CD14-positive monocyte (primary cell): ENCODE data around the gene IRF8. TPM values are rescaled to one million over a fixed set of nuclear protein-coding genes. Genes with fewer than 3 reads are reported as not detected.

Experiments used
- DNase-seq, 3 donors: peaks; one replicate each; pipeline ENCODE4 v3.0.0-alpha.2; 2011 to 2022
- H2AFZ ChIP-seq: 2 replicates; pipeline ENCODE4 v1.6.0; 2012; ENCODE audit warnings: mild to moderate bottlenecking, low read depth, low read length, inconsistent platforms; ENCODE audit not compliant: insufficient read depth, poor library complexity, severe bottlenecking
- H3K27ac ChIP-seq, 2 donors: 1 replicate in 1 of 2; 2 replicates in 1 of 2; pipeline ENCODE4 v1.5.1; 2012 to 2013; ENCODE audit warnings: low read length in 2 of 2, control low read depth in 1 of 2, inconsistent platforms in 1 of 2, low read depth in 1 of 2, mild to moderate bottlenecking in 1 of 2
- H3K27me3 ChIP-seq, 2 donors: one replicate each; pipeline versions ENCODE4 v1.6.0 to v1.6.1; 2011 to 2013; ENCODE audit warnings: low read length in 2 of 2; ENCODE audit not compliant: control insufficient read depth in 2 of 2, insufficient read depth in 2 of 2
- H3K36me3 ChIP-seq, 2 donors: replicated peaks in 1 of 2; 1 replicate in 1 of 2; 2 replicates in 1 of 2; pipeline versions ENCODE4 v1.5.1 to v1.6.1; 2012 to 2013; ENCODE audit warnings: low read length in 2 of 2, control low read depth in 1 of 2, inconsistent platforms in 1 of 2, mild to moderate bottlenecking in 1 of 2; ENCODE audit not compliant: insufficient read depth in 2 of 2, control insufficient read depth in 1 of 2
- H3K4me1 ChIP-seq, 2 donors: 1 replicate in 1 of 2; 2 replicates in 1 of 2; pipeline versions ENCODE4 v1.5.1 to v1.6.1; 2012 to 2013; ENCODE audit warnings: low read length in 2 of 2, control low read depth in 1 of 2, inconsistent platforms in 1 of 2, mild to moderate bottlenecking in 1 of 2, moderate library complexity in 1 of 2; ENCODE audit not compliant: insufficient read depth in 2 of 2, control insufficient read depth in 1 of 2
- H3K4me2 ChIP-seq: replicated peaks from 2 replicates; pipeline ENCODE3; 2012; ENCODE audit warnings: low read length, moderate library complexity, mild to moderate bottlenecking; ENCODE audit not compliant: poor library complexity, severe bottlenecking; ENCODE audit errors: extremely low read depth
- H3K4me3 ChIP-seq, 3 experiments: fragments of 200-600 bp in 1 of 3; sonication (generic) in 1 of 3; replicated peaks in 1 of 3; 1 replicate in 2 of 3; 2 replicates in 1 of 3; pipeline ENCODE4 v1.5.1; 2011 to 2013; ENCODE audit warnings: low read length in 3 of 3, mild to moderate bottlenecking in 3 of 3, control low read depth in 2 of 3, low read depth in 2 of 3, inconsistent platforms in 1 of 3, moderate library complexity in 1 of 3
- H3K79me2 ChIP-seq: 2 replicates; pipeline ENCODE4 v1.6.0; 2012; ENCODE audit warnings: mild to moderate bottlenecking, control low read depth, inconsistent platforms, low read length, moderate library complexity; ENCODE audit not compliant: insufficient read depth
- H3K9ac ChIP-seq: 2 replicates; pipeline ENCODE4 v1.6.0; 2017; ENCODE audit warnings: low read length, mild to moderate bottlenecking; ENCODE audit not compliant: insufficient read depth, poor library complexity, severe bottlenecking
- H3K9me3 ChIP-seq, 2 donors: replicated peaks in 1 of 2; 1 replicate in 1 of 2; 2 replicates in 1 of 2; pipeline versions ENCODE4 v1.5.1 to v1.6.1; 2012 to 2013; ENCODE audit warnings: low read length in 2 of 2, control low read depth in 1 of 2; ENCODE audit not compliant: control insufficient read depth in 1 of 2, insufficient read depth in 1 of 2
- H4K20me1 ChIP-seq: 2 replicates; pipeline ENCODE4 v1.6.0; 2012; ENCODE audit warnings: mild to moderate bottlenecking, low read length, control low read depth, moderate library complexity; ENCODE audit not compliant: insufficient read depth
- H3K27ac Mint-ChIP-seq, 7 donors: one replicate each; pipeline ENCODE4 v1.8.0; 2020; ENCODE audit warnings: mild to moderate bottlenecking in 7 of 7, mixed read lengths in 7 of 7, moderate library complexity in 6 of 7, inconsistent platforms in 2 of 7
- H3K27me3 Mint-ChIP-seq, 3 donors: one replicate each; pipeline ENCODE4 v1.8.0; 2021 to 2022; ENCODE audit warnings: low read depth in 3 of 3, mild to moderate bottlenecking in 3 of 3, mixed read lengths in 3 of 3, moderate library complexity in 3 of 3, inconsistent platforms in 1 of 3
- H3K36me3 Mint-ChIP-seq, 2 donors: one replicate each; pipeline ENCODE4 v1.8.0; 2020; ENCODE audit warnings: mixed read lengths in 2 of 2, inconsistent platforms in 1 of 2, mild to moderate bottlenecking in 1 of 2
- H3K4me1 Mint-ChIP-seq: one replicate; pipeline ENCODE4 v1.8.0; 2020; ENCODE audit warnings: mild to moderate bottlenecking, mixed read lengths
- H3K4me3 Mint-ChIP-seq, 2 donors: one replicate each; pipeline ENCODE4 v1.8.0; 2020; ENCODE audit warnings: mild to moderate bottlenecking in 2 of 2, mixed read lengths in 2 of 2, moderate library complexity in 1 of 2
- H3K9me3 Mint-ChIP-seq, 7 donors: one replicate each; pipeline ENCODE4 v1.8.0; 2020 to 2022; ENCODE audit warnings: mixed read lengths in 7 of 7, mild to moderate bottlenecking in 6 of 7, moderate library complexity in 6 of 7, inconsistent platforms in 2 of 7
- WGBS: methylation state at CpG from one replicate; pipeline ENCODE4 v1.1.5; 2013; ENCODE audit warnings: missing lambda C conversion rate; ENCODE audit not compliant: insufficient coverage; 5-methylcytosine and 5-hydroxymethylcytosine counted together
- intact Hi-C, 2 donors: fragments of 100-400 bp; cut with micrococcal nuclease; formaldehyde crosslinking; loops; one replicate each; pipeline versions ENCODE4 v1.15.0 to v1.15.1; 2023
- polyA plus RNA-seq, 3 donors: library from polyadenylated mRNA; depleted of rRNA in 1 of 3; unstranded in 2 of 3; stranded (reverse) in 1 of 3; fragments of 300-500 nt in 2 of 3; fragments of >200 nt in 1 of 3; fragmentation: Illumina TruSeq in 2 of 3; gene quantifications; 1 replicate in 2 of 3; 2 replicates in 1 of 3; pipeline ENCODE4 v1.2.3, GENCODE V29; 2012 to 2021
- TF ChIP-seq, protein P1 (sequence below): fragments of 200-600 bp; IDR thresholded peaks from one replicate; pipeline ENCODE4 v1.8.0; 2022; ENCODE audit warnings: antibody characterized with exemption, mild to moderate bottlenecking

The IRF8 gene
- polyA plus RNA-seq, 3 donors: 157 to 187 (median 184) TPM

DNA sequence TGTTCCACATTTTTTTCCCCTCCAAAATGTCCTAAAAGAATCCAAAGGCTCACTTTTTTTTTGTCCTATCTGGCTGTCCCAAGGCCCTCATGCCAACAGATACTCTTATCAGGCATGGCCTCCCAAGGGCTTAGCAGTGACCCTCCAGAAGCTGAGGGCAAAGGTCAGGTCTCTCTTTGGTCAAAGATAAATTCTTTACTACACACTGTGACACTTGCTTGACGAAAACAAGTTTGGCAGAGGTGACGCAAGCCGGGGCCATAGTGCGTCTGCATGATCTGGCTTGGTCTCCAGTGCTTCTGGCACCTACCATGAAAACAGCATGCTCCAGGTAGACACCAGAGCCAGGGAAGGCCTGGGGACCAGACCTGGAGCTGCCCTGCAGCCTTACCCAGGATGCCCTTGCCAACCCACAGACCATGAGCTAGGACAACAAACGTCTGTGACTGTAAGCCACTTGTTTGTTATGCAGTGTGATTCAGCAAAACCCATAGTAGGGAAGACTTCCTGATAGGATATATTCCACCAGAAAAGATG is 48.5 kb upstream of the IRF8 start:
- Mint-ChIP-seq H3K4me1 (peaks cover 79% of the 10 kb centered on the region), H3K27me3 (peaks cover 0 to 3% (median 2%) of the 10 kb centered on the region in 3 donors), H3K27ac (peak overlapping the region in 6 of 7 donors; percentile 13 to 82 (median 58)), H3K4me3 (no peak overlapping the region), H3K9me3 (peaks cover 0 to 2% (median 0%) of the 10 kb centered on the region in 7 donors), H3K36me3 (peaks cover 0 to 3% of the 10 kb centered on the region in 2 donors)
- Histone ChIP-seq H3K4me3 (peak overlapping the region in 1 of 3 experiments; percentile 17), H3K9ac (no peak overlapping the region), H3K4me2 (no peak overlapping the region), H3K79me2 (no peaks in the 10 kb centered on the region), H3K4me1 (peaks cover 74% of the 10 kb centered on the region in 2 donors), H4K20me1 (no peaks in the 10 kb centered on the region), H3K27me3 (no peaks in the 10 kb centered on the region), H3K9me3 (no peaks in the 10 kb centered on the region), H3K36me3 (no peaks in the 10 kb centered on the region), H2AFZ (no peak overlapping the region), H3K27ac (peak overlapping the region in 1 of 2 donors; percentile 49)
- TF ChIP-seq, protein P1, sequence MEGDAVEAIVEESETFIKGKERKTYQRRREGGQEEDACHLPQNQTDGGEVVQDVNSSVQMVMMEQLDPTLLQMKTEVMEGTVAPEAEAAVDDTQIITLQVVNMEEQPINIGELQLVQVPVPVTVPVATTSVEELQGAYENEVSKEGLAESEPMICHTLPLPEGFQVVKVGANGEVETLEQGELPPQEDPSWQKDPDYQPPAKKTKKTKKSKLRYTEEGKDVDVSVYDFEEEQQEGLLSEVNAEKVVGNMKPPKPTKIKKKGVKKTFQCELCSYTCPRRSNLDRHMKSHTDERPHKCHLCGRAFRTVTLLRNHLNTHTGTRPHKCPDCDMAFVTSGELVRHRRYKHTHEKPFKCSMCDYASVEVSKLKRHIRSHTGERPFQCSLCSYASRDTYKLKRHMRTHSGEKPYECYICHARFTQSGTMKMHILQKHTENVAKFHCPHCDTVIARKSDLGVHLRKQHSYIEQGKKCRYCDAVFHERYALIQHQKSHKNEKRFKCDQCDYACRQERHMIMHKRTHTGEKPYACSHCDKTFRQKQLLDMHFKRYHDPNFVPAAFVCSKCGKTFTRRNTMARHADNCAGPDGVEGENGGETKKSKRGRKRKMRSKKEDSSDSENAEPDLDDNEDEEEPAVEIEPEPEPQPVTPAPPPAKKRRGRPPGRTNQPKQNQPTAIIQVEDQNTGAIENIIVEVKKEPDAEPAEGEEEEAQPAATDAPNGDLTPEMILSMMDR: no peak
- intact Hi-C loops: loop anchor here (5.0 kb wide), 2 partner anchors 47 to 52 kb away; partner anchors contain the start of gene IRF8 (in 1 of the 2)
- WGBS: 53% methylated on average over 4 of the region's 5 CpGs
- no peak for DNase-seq

DNA sequence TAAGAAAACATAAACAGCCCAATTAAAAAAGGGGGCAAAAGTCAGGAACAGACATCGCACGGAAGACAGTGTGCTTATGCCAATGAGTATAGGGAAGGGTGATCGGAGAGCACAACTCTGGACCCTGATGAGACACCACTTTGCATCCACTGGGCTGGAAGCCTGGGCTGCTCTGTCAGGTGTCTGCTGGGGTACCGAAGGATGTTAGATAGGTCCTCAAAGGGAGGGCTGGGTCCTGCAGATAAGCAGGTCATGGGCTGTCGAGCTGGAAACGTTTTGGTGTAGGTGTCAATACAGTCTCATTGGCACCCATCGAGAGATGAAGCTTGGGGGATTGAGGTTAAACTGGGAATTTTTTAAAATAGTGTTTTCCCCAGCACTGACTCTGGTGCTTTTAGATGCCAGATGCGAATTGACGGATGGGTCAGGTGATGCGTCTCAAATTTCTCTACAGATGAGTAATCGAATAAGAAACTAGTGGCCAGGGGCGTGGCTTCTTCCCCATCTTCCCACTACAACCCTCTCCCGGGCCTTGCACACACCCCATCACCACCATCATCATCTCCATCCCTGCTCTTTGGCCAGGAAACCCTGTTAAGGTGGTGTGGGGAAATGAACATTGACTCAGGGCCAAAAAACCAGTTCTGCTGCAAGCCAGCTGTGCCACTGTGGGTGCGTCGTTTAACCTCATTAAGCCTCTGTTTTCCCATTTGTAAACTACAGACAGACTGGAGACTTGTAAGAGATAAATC is 47.8 kb upstream of the IRF8 start:
- Histone ChIP-seq H3K27me3 (no peaks in the 10 kb centered on the region), H3K27ac (peak overlapping the region in 1 of 2 donors; percentile 49), H2AFZ (no peak overlapping the region), H3K36me3 (no peaks in the 10 kb centered on the region), H3K4me2 (no peak overlapping the region), H3K4me1 (peaks cover 80 to 81% of the 10 kb centered on the region in 2 donors), H4K20me1 (no peaks in the 10 kb centered on the region), H3K9ac (no peak overlapping the region), H3K9me3 (no peaks in the 10 kb centered on the region), H3K4me3 (no peak overlapping the region), H3K79me2 (peaks cover 6% of the 10 kb centered on the region)
- Mint-ChIP-seq H3K9me3 (peaks cover 0 to 4% (median 2%) of the 10 kb centered on the region in 7 donors), H3K4me1 (peaks cover 84% of the 10 kb centered on the region), H3K27ac (peak overlapping the region; percentile 35 to 72 (median 58)), H3K27me3 (peaks cover 0 to 3% (median 3%) of the 10 kb centered on the region in 3 donors), H3K36me3 (peaks cover 0 to 3% of the 10 kb centered on the region in 2 donors), H3K4me3 (peak overlapping the region in 1 of 2 donors; percentile 54)
- WGBS: 90% methylated on average over 7 of the region's 15 CpGs
- TF ChIP-seq, protein P1: no peak
- intact Hi-C loops: loop anchor here (5.0 kb wide), 2 partner anchors 46 to 51 kb away; partner anchors contain the start of gene IRF8 (in 1 of the 2)
- DNase-seq: peak; percentile 49 to 82 (median 68)
